Activated T-cell treated with anti-CD3 and anti-CD28 coated beads, Interleukin-2, amount 50 U/mL, for 1 hour (primary cell): ENCODE data around the gene MS4A2.
"Not testable (repeated sequence)": the region's sequence is repeated elsewhere in the genome, so short reads cannot be mapped to it uniquely, and the experiment has no call there.

Experiments
- DNase-seq: peaks from one replicate; pipeline ENCODE4 v3.0.0-alpha.2; 2020

Gene MS4A2

GRCh38 chr11:60104471-60105115, 16.1 kb downstream of the MS4A2 start:
- not testable (repeated sequence) for DNase-seq

DNA sequence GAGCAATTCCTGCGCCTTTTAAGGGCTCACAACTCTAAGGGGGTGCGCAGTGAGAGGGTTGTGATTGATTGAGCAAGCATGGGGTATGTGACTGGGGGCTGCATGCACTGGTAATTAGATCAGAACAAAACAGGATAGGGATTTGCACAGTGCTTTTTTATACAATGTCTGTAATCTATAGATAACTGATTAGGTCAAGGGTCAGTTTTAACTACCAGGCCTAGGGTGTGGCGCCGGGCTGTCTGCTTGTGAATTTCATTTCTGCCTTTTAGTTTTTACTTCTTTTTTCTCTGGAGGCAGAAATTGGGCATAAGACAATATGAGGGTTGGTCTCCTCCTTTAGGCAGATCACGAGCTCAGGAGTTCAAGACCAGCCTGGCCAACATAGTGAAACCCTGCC, 20.2 kb downstream of the MS4A2 start:
- DNase-seq: not testable (repeated sequence)

GRCh38 chr11:60111793-60112192, 23.3 kb downstream of the MS4A2 start:
- DNase-seq: no peak

DNA sequence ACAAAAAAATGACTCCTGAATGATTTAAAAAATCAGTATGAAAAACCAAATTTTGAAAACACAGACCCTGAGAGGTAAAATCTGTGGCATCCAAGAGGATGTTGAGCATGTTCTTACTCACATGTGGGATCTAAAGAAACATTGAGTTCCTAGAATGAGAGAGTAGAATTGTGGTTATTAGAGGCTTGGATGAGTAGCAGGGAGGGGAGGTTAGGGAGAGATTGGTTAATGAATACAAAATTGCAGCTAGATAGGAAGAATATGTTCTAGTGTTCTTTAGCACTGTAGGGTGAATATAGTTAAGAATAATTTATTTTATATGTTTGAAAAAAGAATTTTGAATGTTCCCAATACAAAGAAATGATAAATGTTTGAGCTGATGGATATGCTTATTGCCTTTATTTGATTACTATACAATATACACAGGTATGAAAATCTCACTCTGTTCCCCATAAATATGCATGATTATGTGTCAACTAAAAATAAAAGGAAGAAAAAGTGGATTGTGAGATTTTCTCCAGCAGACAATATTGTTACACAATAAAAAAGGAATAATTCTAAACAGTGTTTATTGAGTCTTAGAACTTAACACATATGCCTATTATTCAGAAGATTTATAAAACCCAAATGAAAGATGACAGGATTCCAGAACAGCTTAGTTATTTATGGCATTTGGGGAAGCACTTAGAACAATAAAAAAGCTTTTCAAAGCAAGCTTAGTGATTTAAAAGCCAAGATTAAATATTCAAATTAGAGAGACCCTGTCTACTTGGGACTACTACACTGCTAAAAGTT, 28.7 kb downstream of the MS4A2 start:
- no peak for DNase-seq

- no peak for DNase-seq
These were observed 29.9 kb downstream of the MS4A2 start for GRCh38 chr11:60118338-60118737.

- no peak for DNase-seq
These were observed 31.2 kb downstream of the MS4A2 start for GRCh38 chr11:60119710-60120109.

DNA sequence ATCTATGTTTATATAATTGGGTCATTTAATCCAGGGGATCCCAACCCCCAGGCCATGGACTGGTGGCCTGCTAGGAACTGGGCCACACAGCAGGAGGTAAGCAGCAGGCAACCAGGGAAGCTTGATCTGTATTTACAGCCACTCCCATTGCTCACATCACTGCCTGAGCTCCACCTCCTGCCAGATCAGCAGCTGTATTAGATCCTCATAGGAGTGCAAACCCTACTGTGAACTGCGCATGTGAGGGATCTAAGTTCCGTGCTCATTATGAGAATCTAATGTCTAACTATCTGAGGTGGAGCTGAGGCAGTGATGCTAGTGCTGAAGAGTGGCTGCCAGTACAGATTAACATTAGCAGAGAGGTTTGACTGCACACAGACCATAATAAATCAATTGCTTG, 32.8 kb downstream of the MS4A2 start:
- no peak for DNase-seq

DNA sequence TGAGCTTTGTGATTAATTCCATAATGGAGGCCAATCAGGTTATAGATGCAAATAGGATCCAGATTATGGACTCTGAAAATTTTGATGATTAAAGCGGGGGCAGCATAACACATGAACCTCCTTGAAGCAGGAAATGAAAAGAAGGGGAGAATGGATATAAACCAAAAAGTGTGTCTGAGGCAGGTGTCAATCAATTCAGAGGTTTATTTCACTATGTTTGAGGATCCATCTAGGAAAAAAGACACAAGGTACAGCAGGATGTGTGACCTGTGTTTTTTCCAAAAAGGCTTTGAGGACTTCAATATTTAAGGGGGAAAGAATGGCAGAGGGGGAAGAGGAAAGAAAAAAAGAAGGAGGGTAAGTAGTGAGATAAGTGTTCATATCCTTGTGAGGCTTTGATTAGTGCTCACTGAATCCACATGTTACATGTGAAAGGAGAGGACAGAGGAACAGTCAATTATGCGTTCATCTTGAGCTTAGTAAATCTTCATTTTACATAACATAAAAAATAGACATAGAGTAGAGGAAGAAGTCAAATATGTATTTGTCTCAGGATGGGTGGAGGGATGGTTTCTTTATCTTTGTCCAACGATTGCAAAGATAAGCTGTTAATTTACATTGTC, 34.1 kb downstream of the MS4A2 start:
- no peak for DNase-seq

DNA sequence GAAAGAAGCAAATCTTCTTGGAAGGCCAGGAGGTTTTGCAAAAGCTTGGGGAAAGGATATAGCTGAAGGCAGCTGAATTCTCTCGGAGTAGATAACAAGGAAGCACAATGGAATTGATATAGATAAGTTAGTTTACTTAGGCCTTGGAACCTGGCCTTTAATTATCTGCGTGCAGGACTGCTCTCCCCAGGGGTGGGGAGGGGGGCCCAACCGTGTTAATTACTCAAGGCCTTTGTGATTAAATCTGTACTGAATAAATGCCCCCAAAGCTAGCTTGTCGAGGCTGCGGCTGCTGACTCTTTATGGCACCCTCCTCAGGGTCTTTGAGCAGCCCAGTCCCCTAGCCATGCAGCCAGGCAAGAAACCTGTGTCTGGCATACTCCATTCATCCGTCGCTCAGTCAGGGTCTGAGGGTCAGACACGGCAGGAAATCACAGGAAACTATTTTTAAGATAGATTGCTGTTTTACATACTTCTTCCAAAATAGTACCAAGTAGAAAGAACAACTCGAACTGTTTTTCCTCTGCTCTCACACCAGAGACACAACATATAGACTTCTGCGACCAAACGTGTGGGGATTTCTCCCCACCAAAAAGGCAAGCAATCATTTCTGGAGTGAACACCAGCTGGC, 36.5 kb downstream of the MS4A2 start:
- no peak for DNase-seq

- no peak for DNase-seq
These were observed 37.6 kb downstream of the MS4A2 start for GRCh38 chr11:60125956-60126585.

DNA sequence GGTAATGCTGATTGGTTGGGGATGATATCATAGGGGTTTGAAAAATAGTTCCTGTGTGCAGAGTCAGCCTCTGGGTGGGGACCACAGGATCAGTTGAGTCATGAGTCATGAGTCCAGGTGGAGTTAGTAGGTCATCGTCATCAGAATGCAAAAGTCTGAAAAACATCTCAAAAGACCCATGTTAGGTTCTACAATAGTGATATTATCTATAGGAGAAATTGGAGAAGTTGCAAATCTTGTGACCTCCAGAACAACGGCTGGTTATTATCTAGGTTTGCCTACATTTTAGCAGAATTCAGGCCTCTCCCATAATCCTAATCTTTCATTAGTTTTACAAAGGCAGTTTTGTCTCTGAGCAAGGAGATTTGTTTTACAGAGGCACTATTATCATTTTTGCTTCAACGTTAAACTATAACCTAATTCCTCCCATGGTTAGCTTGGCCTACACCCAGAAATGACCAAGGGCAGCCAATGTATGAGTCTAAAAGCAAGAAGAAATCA, 38.9 kb downstream of the MS4A2 start:
- DNase-seq: no peak

DNA sequence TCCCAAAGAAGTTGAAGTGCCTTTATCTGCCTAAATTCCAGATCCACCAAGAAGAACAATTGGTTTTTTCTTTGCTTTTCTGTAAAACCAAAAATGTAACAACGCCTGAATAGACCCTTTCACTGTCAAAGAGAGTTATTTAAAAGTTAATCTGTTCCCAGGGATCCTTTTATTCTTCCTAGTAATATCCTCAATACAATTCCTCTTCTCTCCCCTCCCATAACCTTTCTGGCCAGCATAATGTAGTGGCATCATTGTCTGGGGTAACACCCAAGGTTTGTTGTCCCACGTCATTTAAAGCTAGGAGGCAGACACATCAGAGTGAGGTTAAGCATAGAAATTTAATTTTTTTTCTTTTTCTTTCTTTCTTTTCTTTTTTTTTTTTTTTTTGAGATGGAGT, 39.9 kb downstream of the MS4A2 start:
- no peak for DNase-seq

DNA sequence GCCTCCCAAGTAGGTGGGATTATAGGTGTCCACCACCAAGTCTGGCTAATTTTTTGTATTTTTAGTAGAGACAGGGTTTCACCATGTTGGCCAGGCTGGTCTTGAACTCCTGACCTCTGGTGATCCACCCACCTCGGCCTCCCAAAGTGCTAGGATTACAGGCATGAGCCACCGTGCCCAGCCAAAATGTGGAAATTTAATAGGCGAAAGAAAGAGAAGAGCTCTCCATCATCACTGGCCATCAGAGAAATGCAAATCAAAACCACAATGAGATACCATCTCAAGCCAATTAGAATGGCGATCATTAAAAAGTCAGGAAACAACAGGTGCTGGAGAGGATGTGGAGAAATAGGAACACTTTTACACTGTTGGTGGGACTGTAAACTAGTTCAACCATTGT, 40.4 kb downstream of the MS4A2 start:
- not testable (repeated sequence) for DNase-seq

DNA sequence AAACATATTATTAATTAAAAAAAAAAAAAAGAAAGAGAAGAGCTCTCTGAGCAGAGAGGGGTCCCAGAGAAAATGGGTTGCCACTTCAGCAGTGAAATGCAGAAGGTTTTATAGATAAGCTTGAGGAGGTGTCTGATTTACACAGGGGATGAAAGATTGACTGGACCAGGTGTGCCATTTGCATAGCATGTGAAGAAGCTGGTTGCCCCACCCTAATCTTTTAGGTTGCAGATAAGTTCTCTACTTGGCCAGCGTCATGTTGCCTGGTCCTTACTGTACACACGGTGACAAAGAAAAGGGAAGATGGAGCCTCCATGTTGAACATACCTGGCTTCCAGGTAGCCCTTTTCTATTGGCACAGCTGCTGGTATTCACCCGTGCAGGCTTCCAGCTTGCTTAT, 41.4 kb downstream of the MS4A2 start:
- DNase-seq: no peak

DNA sequence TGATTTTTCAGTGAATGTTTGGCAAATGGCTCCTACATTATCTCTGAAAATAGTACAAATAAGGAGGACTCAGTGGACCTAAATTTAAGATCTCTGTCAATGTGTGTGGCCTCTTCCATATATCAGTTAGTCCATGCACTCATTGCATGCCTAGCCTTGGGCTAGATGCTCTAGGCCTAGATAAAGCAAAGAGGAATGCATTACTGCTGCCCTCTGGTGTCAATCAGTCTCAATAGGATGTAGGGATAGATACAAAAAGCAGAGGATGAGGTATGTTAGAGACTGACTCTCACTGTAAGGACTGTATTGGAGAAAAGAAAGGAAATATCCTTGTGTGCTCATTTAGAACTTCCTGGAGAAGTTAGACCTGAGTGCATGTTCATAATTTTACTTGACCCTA, 42.0 kb downstream of the MS4A2 start:
- DNase-seq: no peak

GRCh38 chr11:60131912-60132311, 43.4 kb downstream of the MS4A2 start:
- no peak for DNase-seq

DNA sequence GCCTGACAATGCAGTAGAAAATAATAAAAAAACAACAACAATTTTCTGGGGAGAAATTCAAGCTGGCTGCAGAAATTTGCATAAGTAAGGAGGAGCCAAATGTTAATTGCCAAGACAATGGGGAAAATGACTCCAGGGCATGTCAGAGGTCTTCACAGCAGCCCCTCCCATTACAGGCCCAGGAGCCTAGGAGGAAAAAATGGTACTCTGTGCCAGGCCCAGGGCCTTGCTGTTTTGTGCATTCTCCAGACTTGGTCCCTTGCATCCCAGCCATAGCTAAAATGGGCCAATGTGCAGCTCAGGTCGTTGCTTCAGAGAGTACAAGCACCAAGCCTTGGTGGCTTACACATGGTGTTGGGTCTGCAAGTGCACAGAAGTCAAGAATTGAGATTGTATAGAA, 45.5 kb downstream of the MS4A2 start:
- DNase-seq: no peak

GRCh38 chr11:60143768-60144167, 55.3 kb downstream of the MS4A2 start:
- DNase-seq: no peak

DNA sequence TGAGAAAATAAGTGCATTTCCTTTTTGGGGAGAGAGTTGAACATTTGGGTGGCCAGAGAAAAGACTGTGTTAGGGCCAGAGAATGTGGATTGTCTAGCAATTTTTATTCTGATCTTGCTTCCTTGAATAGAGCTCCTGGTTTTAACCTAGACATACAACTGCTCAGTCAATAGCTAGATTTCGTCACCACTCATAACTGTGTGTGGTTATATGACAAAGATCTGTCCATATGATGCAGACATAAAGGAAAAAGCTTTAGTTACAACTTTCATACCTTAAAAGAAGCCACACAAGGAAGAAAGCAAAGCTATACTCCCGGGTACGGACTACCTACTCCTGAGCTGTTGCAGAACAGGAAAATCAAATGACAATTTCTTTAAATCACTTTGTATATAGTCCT, 57.2 kb downstream of the MS4A2 start:
- DNase-seq: no peak
